ENCODE results near the gene S100A7.
"Not testable (repeated sequence)": the region's sequence is repeated elsewhere in the genome, so short reads cannot be mapped to it uniquely, and the experiment has no call there.

S100A7 gene

GRCh38 chr1:153420306-153420705 lies 40.1 kb downstream of the S100A7 start:
- TF ChIP-seq ZFX (IDR thresholded peaks at IDR 0.05; ENCODE audit: borderline replicate concordance) (no peak), CTCF (IDR thresholded peaks at IDR 0.05) (no peak)
- no peak overlapping the region for H3K27ac ChIP-seq

- H3K27ac ChIP-seq, result not testable (repeated sequence)
Observed at GRCh38 chr1:153419436-153419793, 41.0 kb downstream of the S100A7 start.

- H3K27ac ChIP-seq, result not testable (repeated sequence)
Observed at GRCh38 chr1:153418758-153419435, 41.6 kb downstream of the S100A7 start.

GRCh38 chr1:153417136-153417888 lies 43.1 kb downstream of the S100A7 start:
- TF ChIP-seq ZFX (IDR thresholded peaks at IDR 0.05; ENCODE audit: borderline replicate concordance) (no peak), CTCF (IDR thresholded peaks at IDR 0.05) (no peak)
- no peak overlapping the region for H3K27ac ChIP-seq

- TF ChIP-seq CTCF (IDR thresholded peaks at IDR 0.05) (no peak), ZFX (IDR thresholded peaks at IDR 0.05; ENCODE audit: borderline replicate concordance) (no peak)
- H3K27ac ChIP-seq, result no peak within 1 kb of the TSS
Observed at GRCh38 chr1:153415850-153416570, 44.4 kb downstream of the S100A7 start, which contains the start of gene S100A7A. Gene S100A7A (plus strand): TSS chr1:153416520. CDS start chr1:153418083, 1,563 bp downstream.

- H3K27ac ChIP-seq, result not testable (repeated sequence)
Observed at GRCh38 chr1:153413961-153414360, 46.5 kb downstream of the S100A7 start.
